ENCODE measurements around the gene PDE4D. TPM values are rescaled to one million over a fixed set of nuclear protein-coding genes. Genes with fewer than 3 reads are reported as not detected.

PDE4D gene
- total RNA-seq, 1 donor from 2014 or later = 2.3 TPM

- Histone ChIP-seq H3F3A (ENCODE audit: low read depth) (no peaks in the 10 kb centered on the region), H4K20me1 (ENCODE audit: low read depth) (no peaks in the 10 kb centered on the region), H3K9ac (no peak overlapping the region), H3K36me3 (no peaks in the 10 kb centered on the region), H3K4me3 (no peak overlapping the region), H3K4me2 (no peak overlapping the region), H3K27me3 (no peaks in the 10 kb centered on the region), H3K4me1 (no peaks in the 10 kb centered on the region), H3K27ac (no peak overlapping the region), H3K79me2 (ENCODE audit: low read depth) (no peaks in the 10 kb centered on the region), H3K9me3 (ENCODE audit: low read depth) (no peaks in the 10 kb centered on the region), H2AFZ (replicated peaks) (no peak overlapping the region)
- TF ChIP-seq EZH2 (IDR thresholded peaks at IDR 0.05) (no peak), EZH2phosphoT487 (IDR thresholded peaks at IDR 0.05) (no peak)
- H3K27ac Mint-ChIP-seq = no peak overlapping the region
- peaks cover 2% of the 10 kb centered on the region for H3K27me3 Mint-ChIP-seq (ENCODE audit: insufficient read depth, low read depth)
- peaks cover 6% of the 10 kb centered on the region for H3K36me3 Mint-ChIP-seq
- no peaks in the 10 kb centered on the region for H3K9me3 Mint-ChIP-seq
- DNase-seq (ENCODE audit: low spot score) = no peak
- no peak overlapping the region for H3K4me3 Mint-ChIP-seq
- no peaks in the 10 kb centered on the region for H3K4me1 Mint-ChIP-seq
These were observed 922.8 kb downstream of the PDE4D start for GRCh38 chr5:58970766-58971165.

DNA sequence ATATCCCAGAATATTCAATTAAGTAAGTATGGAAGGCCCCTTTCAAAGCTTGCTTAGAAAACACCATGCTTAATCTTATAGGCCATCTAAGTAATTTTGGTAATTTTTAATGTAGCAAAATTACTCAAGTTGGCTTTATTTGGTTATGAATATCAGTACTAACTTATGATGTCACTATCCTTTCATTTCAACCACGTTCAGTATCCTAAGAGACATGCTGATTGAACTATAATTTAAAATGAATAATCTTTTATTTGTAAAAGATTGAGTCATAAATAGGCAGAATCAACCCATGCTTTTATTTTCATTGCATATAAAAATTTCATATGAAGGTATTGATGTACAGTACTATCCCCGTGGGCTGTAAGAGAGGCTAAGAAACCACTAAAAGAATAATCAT, 923.7 kb downstream of the PDE4D start:
- Mint-ChIP-seq H3K9me3 (no peaks in the 10 kb centered on the region), H3K27me3 (ENCODE audit: insufficient read depth, low read depth) (peaks cover 2% of the 10 kb centered on the region), H3K4me1 (no peaks in the 10 kb centered on the region), H3K36me3 (peaks cover 3% of the 10 kb centered on the region), H3K27ac (no peak overlapping the region), H3K4me3 (no peak overlapping the region)
- no peak overlapping the region for H3K9ac ChIP-seq
- no peaks in the 10 kb centered on the region for H3K9me3 ChIP-seq (ENCODE audit: low read depth)
- H3F3A ChIP-seq (ENCODE audit: low read depth) = no peaks in the 10 kb centered on the region
- no peak for DNase-seq (ENCODE audit: low spot score)
- H3K27ac ChIP-seq = no peak overlapping the region
- no peaks in the 10 kb centered on the region for H3K36me3 ChIP-seq
- H2AFZ ChIP-seq (replicated peaks) = no peak overlapping the region
- no peak overlapping the region for H3K4me3 ChIP-seq
- H3K4me2 ChIP-seq = no peak overlapping the region
- TF ChIP-seq EZH2 (IDR thresholded peaks at IDR 0.05) = no peak
- TF ChIP-seq EZH2phosphoT487 (IDR thresholded peaks at IDR 0.05) = no peak
- no peak for TF ChIP-seq CTCF (IDR thresholded peaks at IDR 0.05)
- no peaks in the 10 kb centered on the region for H3K4me1 ChIP-seq
- H4K20me1 ChIP-seq (ENCODE audit: low read depth) = no peaks in the 10 kb centered on the region
- no peaks in the 10 kb centered on the region for H3K79me2 ChIP-seq (ENCODE audit: low read depth)
- H3K27me3 ChIP-seq = no peaks in the 10 kb centered on the region

GRCh38 chr5:58969253-58969652, 924.3 kb downstream of the PDE4D start:
- H3K36me3 ChIP-seq = no peaks in the 10 kb centered on the region
- no peaks in the 10 kb centered on the region for H4K20me1 ChIP-seq (ENCODE audit: low read depth)
- no peak for DNase-seq (ENCODE audit: low spot score)
- no peak overlapping the region for H3K27ac ChIP-seq
- no peak overlapping the region for H3K9ac ChIP-seq
- Mint-ChIP-seq H3K36me3 (no peaks in the 10 kb centered on the region), H3K27ac (no peak overlapping the region), H3K9me3 (no peaks in the 10 kb centered on the region), H3K4me3 (no peak overlapping the region), H3K27me3 (ENCODE audit: insufficient read depth, low read depth) (peaks cover 2% of the 10 kb centered on the region), H3K4me1 (no peaks in the 10 kb centered on the region)
- no peaks in the 10 kb centered on the region for H3K4me1 ChIP-seq
- no peak for TF ChIP-seq EZH2phosphoT487 (IDR thresholded peaks at IDR 0.05)
- no peaks in the 10 kb centered on the region for H3F3A ChIP-seq (ENCODE audit: low read depth)
- no peaks in the 10 kb centered on the region for H3K27me3 ChIP-seq
- H3K4me3 ChIP-seq = no peak overlapping the region
- no peak overlapping the region for H3K4me2 ChIP-seq
- no peaks in the 10 kb centered on the region for H3K79me2 ChIP-seq (ENCODE audit: low read depth)
- no peaks in the 10 kb centered on the region for H3K9me3 ChIP-seq (ENCODE audit: low read depth)
- H2AFZ ChIP-seq (replicated peaks) = no peak overlapping the region

DNA sequence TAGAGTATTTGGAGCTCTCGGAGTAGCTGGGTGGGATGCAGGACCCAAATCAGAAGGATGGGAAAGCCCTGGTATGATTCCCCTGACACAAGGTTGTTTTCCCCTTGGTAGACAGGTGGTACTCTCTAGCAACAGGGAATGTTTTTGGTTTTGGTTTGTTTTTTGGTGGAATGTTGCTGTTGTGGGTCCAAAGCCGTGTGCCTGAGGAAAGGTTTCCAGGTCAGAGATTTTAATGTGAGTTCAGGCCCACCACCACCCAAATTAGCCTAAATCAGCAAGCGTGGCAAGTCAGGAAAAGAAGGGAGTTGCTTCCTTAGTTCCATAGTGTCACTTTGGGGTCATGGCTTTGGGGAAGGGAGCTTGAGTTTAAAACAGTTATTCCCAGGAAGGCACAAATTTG, 925.2 kb downstream of the PDE4D start:
- Histone ChIP-seq H3K27ac (no peak overlapping the region), H3K9ac (no peak overlapping the region), H4K20me1 (ENCODE audit: low read depth) (no peaks in the 10 kb centered on the region), H3F3A (ENCODE audit: low read depth) (no peaks in the 10 kb centered on the region), H3K4me2 (no peak overlapping the region), H3K4me3 (no peak overlapping the region), H3K36me3 (no peaks in the 10 kb centered on the region), H3K4me1 (no peaks in the 10 kb centered on the region), H2AFZ (replicated peaks) (no peak overlapping the region), H3K79me2 (ENCODE audit: low read depth) (no peaks in the 10 kb centered on the region), H3K27me3 (no peaks in the 10 kb centered on the region), H3K9me3 (ENCODE audit: low read depth) (no peaks in the 10 kb centered on the region)
- Mint-ChIP-seq H3K27me3 (ENCODE audit: insufficient read depth, low read depth) (peaks cover 2% of the 10 kb centered on the region), H3K9me3 (no peaks in the 10 kb centered on the region), H3K36me3 (no peaks in the 10 kb centered on the region), H3K4me3 (no peak overlapping the region), H3K27ac (no peak overlapping the region), H3K4me1 (no peaks in the 10 kb centered on the region)
- no peak for DNase-seq (ENCODE audit: low spot score)
- TF ChIP-seq EZH2 (IDR thresholded peaks at IDR 0.05) = no peak

GRCh38 chr5:58967597-58968281, 925.8 kb downstream of the PDE4D start:
- H3K27me3 Mint-ChIP-seq (ENCODE audit: insufficient read depth, low read depth) = peaks cover 2% of the 10 kb centered on the region
- H3K9me3 Mint-ChIP-seq = no peaks in the 10 kb centered on the region
- Histone ChIP-seq H3K27ac (no peak overlapping the region), H3K4me2 (no peak overlapping the region), H4K20me1 (ENCODE audit: low read depth) (no peaks in the 10 kb centered on the region), H3K4me3 (no peak overlapping the region), H3K9me3 (ENCODE audit: low read depth) (no peaks in the 10 kb centered on the region), H3F3A (ENCODE audit: low read depth) (no peaks in the 10 kb centered on the region), H3K79me2 (ENCODE audit: low read depth) (no peaks in the 10 kb centered on the region), H3K36me3 (no peaks in the 10 kb centered on the region), H3K4me1 (no peaks in the 10 kb centered on the region), H2AFZ (replicated peaks) (no peak overlapping the region), H3K27me3 (no peaks in the 10 kb centered on the region), H3K9ac (no peak overlapping the region)
- no peak for TF ChIP-seq EZH2phosphoT487 (IDR thresholded peaks at IDR 0.05)
- TF ChIP-seq EZH2 (IDR thresholded peaks at IDR 0.05) = no peak
- no peak for TF ChIP-seq CTCF (IDR thresholded peaks at IDR 0.05)
- DNase-seq (ENCODE audit: low spot score) = no peak
- H3K36me3 Mint-ChIP-seq = no peaks in the 10 kb centered on the region
- no peak overlapping the region for H3K27ac Mint-ChIP-seq
- no peak overlapping the region for H3K4me3 Mint-ChIP-seq
- no peaks in the 10 kb centered on the region for H3K4me1 Mint-ChIP-seq

Measured in neural progenitor cell (in vitro differentiated cells).